GM18520 (cell line): ENCODE measurements around the gene NMNAT3.

Experiments used
- ATAC-seq: cut with Tn5 transposase; IDR thresholded peaks from one replicate; pipeline ENCODE4 v1.9.1; 2021; ENCODE audit not compliant: unreplicated experiment

Gene NMNAT3

GRCh38 chr3:139524841-139525636 lies 152.7 kb downstream of the NMNAT3 start:
- no peak for ATAC-seq

GRCh38 chr3:139523718-139524117 lies 154.1 kb downstream of the NMNAT3 start:
- ATAC-seq, result no peak

DNA sequence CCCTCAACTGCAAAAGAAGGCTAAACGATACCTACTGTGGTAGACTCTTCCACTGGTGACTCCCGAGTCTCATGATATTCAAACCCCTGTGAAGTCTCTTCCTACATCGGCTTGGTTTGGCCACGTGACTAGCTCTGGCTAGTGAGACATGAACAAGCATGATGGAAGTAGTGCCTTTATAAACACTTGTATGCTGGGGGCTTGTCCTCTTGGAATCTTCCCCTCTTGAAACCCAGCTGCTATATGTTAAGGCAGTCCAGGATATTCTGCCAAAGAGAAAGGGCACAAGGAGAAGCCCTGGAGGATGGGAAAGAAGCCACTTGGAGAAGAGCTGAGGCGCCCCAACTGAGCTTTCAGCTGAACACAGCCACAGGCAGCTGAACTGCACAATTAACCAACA lies 154.6 kb downstream of the NMNAT3 start:
- ATAC-seq, result no peak

DNA sequence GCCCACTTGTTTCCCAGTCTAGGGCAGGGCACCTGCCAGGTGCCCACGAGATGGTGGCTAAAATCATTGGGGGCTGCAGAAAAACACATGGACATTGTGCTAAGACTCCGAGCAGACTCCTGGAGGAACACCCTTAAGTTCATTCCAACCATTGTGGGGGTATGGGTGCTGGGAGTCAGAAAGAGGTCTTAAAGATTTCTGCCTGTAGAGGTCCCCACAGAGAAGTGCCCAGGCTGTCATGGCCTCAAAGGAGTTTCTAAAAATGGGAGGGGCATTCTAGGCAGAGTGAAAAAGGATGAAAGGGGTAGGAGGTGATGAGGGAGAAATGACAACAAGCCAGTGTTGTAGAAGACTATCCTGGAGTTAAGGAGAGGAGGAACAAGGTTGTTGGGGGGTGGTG lies 155.4 kb downstream of the NMNAT3 start:
- ATAC-seq, result no peak

DNA sequence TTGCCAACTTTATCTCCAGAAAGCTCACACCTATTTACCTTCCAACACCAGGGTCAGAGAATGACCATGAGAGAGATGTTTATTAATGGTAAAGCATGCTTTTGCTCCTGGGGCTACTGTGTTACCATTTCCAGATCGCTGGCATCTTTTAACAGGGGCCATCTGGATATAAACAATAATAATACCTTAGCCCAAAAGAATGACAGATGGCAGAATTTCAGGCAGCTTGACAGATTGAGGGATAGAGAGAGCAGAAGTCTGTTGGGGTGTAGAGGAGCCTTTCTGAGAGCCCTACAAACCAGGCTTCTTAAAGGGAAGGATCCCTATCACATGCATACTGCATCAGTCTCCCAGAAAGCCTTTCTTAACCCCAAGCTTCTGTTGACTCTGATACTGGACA lies 156.0 kb downstream of the NMNAT3 start:
- no peak for ATAC-seq

DNA sequence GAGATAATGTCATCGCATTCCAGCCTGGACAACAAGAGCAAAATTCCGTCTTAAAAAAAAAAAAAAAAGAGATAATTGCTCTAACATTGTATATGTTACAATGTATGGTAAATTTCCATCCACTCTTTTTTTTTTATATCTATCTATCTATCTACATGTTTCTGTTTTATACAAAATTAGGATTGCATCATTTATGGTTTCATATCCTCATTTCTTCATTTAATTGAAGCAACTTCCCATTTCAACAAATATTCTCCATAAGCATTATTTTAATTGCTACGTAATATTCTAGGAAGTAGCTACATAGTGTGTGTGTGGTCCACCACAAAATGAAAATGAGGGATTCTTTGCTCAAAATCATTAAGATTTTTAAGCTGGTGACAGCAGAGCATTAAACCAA lies 156.6 kb downstream of the NMNAT3 start:
- ATAC-seq, result no peak

DNA sequence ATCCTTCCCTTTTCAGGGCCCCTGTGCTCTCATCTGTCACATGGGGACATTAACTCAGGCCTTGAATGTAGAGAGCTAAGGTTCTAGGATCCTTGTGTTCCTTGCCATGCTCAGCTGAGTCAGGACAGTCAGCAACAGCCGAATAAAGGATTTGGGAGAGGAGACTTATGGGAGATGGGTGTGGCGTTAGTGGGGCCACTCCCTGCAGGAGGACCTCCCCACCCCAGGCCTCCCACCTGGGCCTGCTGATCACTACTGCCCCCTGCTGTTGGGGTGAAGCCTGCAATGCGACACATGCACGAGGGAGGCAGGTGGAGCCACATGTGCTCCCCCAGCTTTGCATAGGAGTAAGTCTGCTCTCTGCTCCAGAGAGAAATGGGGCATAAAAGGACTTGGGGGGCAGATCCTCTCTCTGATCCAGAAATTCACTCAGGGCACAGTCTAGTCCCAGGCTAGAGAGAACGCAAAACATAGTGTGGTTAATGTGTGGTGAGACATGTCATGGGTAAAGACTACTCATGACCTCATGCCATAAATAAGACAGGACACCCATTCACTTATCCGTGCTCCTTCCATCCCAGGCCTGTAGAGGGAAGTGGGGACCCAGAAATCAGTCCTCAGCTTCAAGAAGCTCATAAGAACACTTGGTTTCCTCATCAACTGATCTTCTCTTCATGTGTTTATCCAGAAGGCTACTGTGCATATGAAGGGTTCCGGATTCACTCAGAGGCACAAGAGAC lies 157.6 kb downstream of the NMNAT3 start:
- no peak for ATAC-seq

- ATAC-seq, result no peak
Observed at GRCh38 chr3:139518926-139519842, 158.6 kb downstream of the NMNAT3 start.

- ATAC-seq, result no peak
Observed at GRCh38 chr3:139518306-139518705, 159.5 kb downstream of the NMNAT3 start.

- no peak for ATAC-seq
Observed at GRCh38 chr3:139517321-139518065, 160.3 kb downstream of the NMNAT3 start.

DNA sequence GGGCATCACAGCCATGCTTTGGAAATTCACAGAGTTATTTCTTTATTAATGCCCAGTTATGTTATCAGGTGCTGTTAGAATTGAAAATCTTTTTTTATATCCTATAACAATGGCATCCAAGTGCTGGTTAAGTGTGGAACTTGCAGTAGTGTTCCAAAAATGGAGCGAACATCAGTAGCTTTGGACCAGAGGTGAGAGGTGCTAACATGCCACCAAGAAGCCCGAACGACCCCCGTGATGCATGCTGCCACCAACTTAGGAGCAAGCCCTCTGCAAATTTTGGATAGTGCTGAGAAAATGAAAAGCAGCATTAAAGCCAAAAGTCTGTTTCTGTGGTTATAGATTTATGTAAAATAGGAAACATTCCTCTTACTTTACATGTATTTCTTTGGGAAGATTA lies 163.0 kb downstream of the NMNAT3 start:
- ATAC-seq, result no peak
